ENCODE measurements around the gene HADHA.
A peak's percentile ranks its signal among the peaks of the same experiment; 100 is the strongest.

The HADHA gene

GRCh38 chr2:26212011-26212410 lies 32.4 kb downstream of the HADHA start:
- Histone ChIP-seq H3K27ac (no peak overlapping the region), H3K36me3 (peaks cover 96 to 100% (median 99%) of the 10 kb centered on the region in 11 experiments), H4K20me1 (peaks cover 0 to 10% (median 0%) of the 10 kb centered on the region in 11 experiments; a peak in 2 of 22 replicates), H3K4me1 (no peaks in the 10 kb centered on the region), H3K4me3 (no peak overlapping the region), H3K4me2 (no peak overlapping the region), H3K27me3 (no peaks in the 10 kb centered on the region), H3K9ac (no peak overlapping the region), H3K9me3 (replicated peaks in 1 of 11) (no peaks in the 10 kb centered on the region)
- no peak for TF ChIP-seq Cebpa-rat (IDR thresholded peaks at IDR 0.05)

GRCh38 chr2:26203906-26204305 lies 40.5 kb downstream of the HADHA start:
- no peak for TF ChIP-seq Cebpa-rat (IDR thresholded peaks at IDR 0.05)
- no peaks in the 10 kb centered on the region for H3K27me3 ChIP-seq
- H3K9me3 ChIP-seq (replicated peaks in 1 of 11) = peaks cover 0 to 3% (median 0%) of the 10 kb centered on the region in 11 experiments; a peak in 3 of 22 replicates
- H3K36me3 ChIP-seq = peaks cover 94 to 100% (median 98%) of the 10 kb centered on the region in 11 experiments
- no peak overlapping the region for H3K27ac ChIP-seq
- H3K4me1 ChIP-seq = peaks cover 0 to 13% (median 0%) of the 10 kb centered on the region in 10 experiments; a peak in 2 of 20 replicates
- H4K20me1 ChIP-seq = peaks cover 0 to 12% (median 0%) of the 10 kb centered on the region in 11 experiments; a peak in 6 of 22 replicates
- H3K4me2 ChIP-seq = no peak overlapping the region
- no peak overlapping the region for H3K4me3 ChIP-seq
- no peak overlapping the region for H3K9ac ChIP-seq

GRCh38 chr2:26202981-26203490 lies 41.4 kb downstream of the HADHA start:
- peaks cover 0 to 12% (median 2%) of the 10 kb centered on the region in 11 experiments; a peak in 12 of 22 replicates for H3K9me3 ChIP-seq (replicated peaks in 1 of 11)
- peaks cover 0 to 12% (median 0%) of the 10 kb centered on the region in 11 experiments; a peak in 6 of 22 replicates for H4K20me1 ChIP-seq
- H3K4me2 ChIP-seq = no peak overlapping the region
- H3K4me1 ChIP-seq = peaks cover 0 to 13% (median 0%) of the 10 kb centered on the region in 10 experiments; a peak in 2 of 20 replicates
- no peak for TF ChIP-seq Cebpa-rat (IDR thresholded peaks at IDR 0.05)
- H3K9ac ChIP-seq = no peak overlapping the region
- H3K4me3 ChIP-seq = no peak overlapping the region
- H3K36me3 ChIP-seq = peaks cover 94 to 100% (median 98%) of the 10 kb centered on the region in 11 experiments
- no peak overlapping the region for H3K27ac ChIP-seq
- H3K27me3 ChIP-seq = no peaks in the 10 kb centered on the region

- H3K9ac ChIP-seq = no peak overlapping the region
- H3K4me1 ChIP-seq = peaks cover 5 to 19% (median 9%) of the 10 kb centered on the region in 10 experiments; a peak in 17 of 20 replicates
- 0 out of 22 replicates have a peak overlapping the region, but pooled peaks of 1 of the 11 experiments have one; percentile 36 for H3K4me2 ChIP-seq
- H3K36me3 ChIP-seq = peaks cover 95 to 100% (median 100%) of the 10 kb centered on the region in 11 experiments
- H3K27ac ChIP-seq = no peak overlapping the region
- H3K27me3 ChIP-seq = no peaks in the 10 kb centered on the region
- peaks cover 8 to 21% (median 11%) of the 10 kb centered on the region in 11 experiments; a peak in 21 of 22 replicates for H3K9me3 ChIP-seq (replicated peaks in 1 of 11)
- no peak for TF ChIP-seq Cebpa-rat (IDR thresholded peaks at IDR 0.05)
- H3K4me3 ChIP-seq = no peak overlapping the region
- peaks cover 0 to 16% (median 0%) of the 10 kb centered on the region in 11 experiments; a peak in 6 of 22 replicates for H4K20me1 ChIP-seq
Measured at GRCh38 chr2:26197516-26197915, 46.9 kb downstream of the HADHA start.

GRCh38 chr2:26196683-26197418 lies 47.6 kb downstream of the HADHA start:
- no peak overlapping the region for H3K9ac ChIP-seq
- no peak overlapping the region for H3K4me3 ChIP-seq
- H3K4me2 ChIP-seq = peak overlapping the region in 7 of 11 experiments; percentile 2 to 52 (median 26); a peak in 11 of 22 replicates
- no peak overlapping the region for H3K27ac ChIP-seq
- no peaks in the 10 kb centered on the region for H3K27me3 ChIP-seq
- peaks cover 0 to 14% (median 0%) of the 10 kb centered on the region in 11 experiments; a peak in 6 of 22 replicates for H4K20me1 ChIP-seq
- TF ChIP-seq Cebpa-rat (IDR thresholded peaks at IDR 0.05) = no peak
- H3K4me1 ChIP-seq = peaks cover 5 to 19% (median 9%) of the 10 kb centered on the region in 10 experiments; a peak in 17 of 20 replicates
- peaks cover 8 to 21% (median 11%) of the 10 kb centered on the region in 11 experiments; a peak in 21 of 22 replicates for H3K9me3 ChIP-seq (replicated peaks in 1 of 11)
- peaks cover 96 to 100% (median 100%) of the 10 kb centered on the region in 11 experiments for H3K36me3 ChIP-seq

- peaks cover 0 to 27% (median 4%) of the 10 kb centered on the region in 11 experiments; a peak in 8 of 22 replicates for H4K20me1 ChIP-seq
- no peak overlapping the region for H3K9ac ChIP-seq
- no peak for TF ChIP-seq Cebpa-rat (IDR thresholded peaks at IDR 0.05)
- no peaks in the 10 kb centered on the region for H3K27me3 ChIP-seq
- H3K4me1 ChIP-seq = peaks cover 5 to 19% (median 9%) of the 10 kb centered on the region in 10 experiments; a peak in 17 of 20 replicates
- H3K4me3 ChIP-seq = no peak overlapping the region
- H3K27ac ChIP-seq = no peak overlapping the region
- peaks cover 98 to 100% (median 100%) of the 10 kb centered on the region in 11 experiments for H3K36me3 ChIP-seq
- peaks cover 8 to 21% (median 11%) of the 10 kb centered on the region in 11 experiments; a peak in 21 of 22 replicates for H3K9me3 ChIP-seq (replicated peaks in 1 of 11)
- H3K4me2 ChIP-seq = no peak overlapping the region
Measured at GRCh38 chr2:26195040-26195984, 49.1 kb downstream of the HADHA start.

- H3K27me3 ChIP-seq = no peaks in the 10 kb centered on the region
- peaks cover 86 to 99% (median 90%) of the 10 kb centered on the region in 11 experiments for H3K36me3 ChIP-seq
- peaks cover 8 to 17% (median 11%) of the 10 kb centered on the region in 11 experiments; a peak in 21 of 22 replicates for H3K9me3 ChIP-seq (replicated peaks in 1 of 11)
- H3K27ac ChIP-seq = 0 out of 22 replicates have a peak overlapping the region, but pooled peaks of 1 of the 11 experiments have one; percentile 23
- H4K20me1 ChIP-seq = peaks cover 0 to 34% (median 4%) of the 10 kb centered on the region in 11 experiments; a peak in 8 of 22 replicates
- peaks cover 5 to 16% (median 9%) of the 10 kb centered on the region in 10 experiments; a peak in 17 of 20 replicates for H3K4me1 ChIP-seq
- no peak overlapping the region for H3K4me2 ChIP-seq
- no peak overlapping the region for H3K9ac ChIP-seq
- no peak overlapping the region for H3K4me3 ChIP-seq
- TF ChIP-seq Cebpa-rat (IDR thresholded peaks at IDR 0.05) = no peak
Measured at GRCh38 chr2:26193578-26194231, 50.7 kb downstream of the HADHA start.

Measured in BLaER1 treated with 17β-estradiol and CSF1 and Interleukin-3, amounts not matched to agents 10 nM and 100 nM (cell line).